Endodermal cell (in vitro differentiated cells): ENCODE results near the gene POR. TPM values are rescaled to one million over a fixed set of nuclear protein-coding genes. Genes with fewer than 3 reads are reported as not detected.

Experiments
- DNase-seq: peaks from one replicate; pipeline ENCODE4 v3.0.0-alpha.2; 2017
- H3K27ac ChIP-seq: 2 replicates; pipeline ENCODE4 v1.5.1; 2013; ENCODE audit warnings: mild to moderate bottlenecking, low read depth, low read length, moderate library complexity
- H3K27me3 ChIP-seq: 2 replicates; pipeline ENCODE4 v1.6.1; 2013; ENCODE audit warnings: mild to moderate bottlenecking, low read length, moderate library complexity; ENCODE audit not compliant: insufficient read depth, control insufficient read depth, poor library complexity, severe bottlenecking
- H3K36me3 ChIP-seq: 2 replicates; pipeline ENCODE4 v1.7.0; 2013; ENCODE audit warnings: mild to moderate bottlenecking, low read length, moderate library complexity; ENCODE audit not compliant: control insufficient read depth, insufficient read depth
- H3K4me1 ChIP-seq: one replicate; pipeline ENCODE4 v1.7.0; 2013; ENCODE audit warnings: low read length; ENCODE audit not compliant: control insufficient read depth, insufficient read depth
- H3K4me3 ChIP-seq: 2 replicates; pipeline ENCODE4 v1.5.1; 2013; ENCODE audit warnings: mild to moderate bottlenecking, low read length, moderate library complexity
- H3K9ac ChIP-seq: 2 replicates; pipeline ENCODE4 v1.6.1; 2013; ENCODE audit warnings: mild to moderate bottlenecking, low read length, moderate library complexity; ENCODE audit not compliant: poor library complexity, severe bottlenecking; ENCODE audit errors: extremely low read depth
- H3K9me3 ChIP-seq: 2 replicates; pipeline ENCODE4 v1.6.1; 2013; ENCODE audit warnings: mild to moderate bottlenecking, low read length, moderate library complexity; ENCODE audit not compliant: control insufficient read depth
- H3K27ac Mint-ChIP-seq: 2 replicates; pipeline ENCODE4 v1.8.0; 2020; ENCODE audit warnings: mixed read lengths
- H3K27me3 Mint-ChIP-seq: 2 replicates; pipeline ENCODE4 v1.8.0; 2021; ENCODE audit warnings: mild to moderate bottlenecking, mixed read lengths; ENCODE audit not compliant: insufficient read depth
- H3K36me3 Mint-ChIP-seq: 2 replicates; pipeline ENCODE4 v1.8.0; 2020; ENCODE audit warnings: low read depth, mixed read lengths
- H3K4me1 Mint-ChIP-seq: 2 replicates; pipeline ENCODE4 v1.8.0; 2020; ENCODE audit warnings: mixed read lengths
- H3K4me3 Mint-ChIP-seq: 2 replicates; pipeline ENCODE4 v1.8.0; 2020; ENCODE audit warnings: mild to moderate bottlenecking, moderate library complexity, mixed read lengths
- H3K9me3 Mint-ChIP-seq: 2 replicates; pipeline ENCODE4 v1.8.0; 2020; ENCODE audit warnings: mild to moderate bottlenecking, mixed read lengths
- WGBS, 2 experiments: methylation state at CpG; one replicate each; pipeline versions ENCODE4 v1.1.5 to v1.1.7; 2013; ENCODE audit warnings: missing lambda C conversion rate in 2 of 2, mixed read lengths in 1 of 2; ENCODE audit not compliant: insufficient coverage in 1 of 2, insufficient read length in 1 of 2; 5-methylcytosine and 5-hydroxymethylcytosine counted together
- total RNA-seq, 2 donors: library from RNA; stranded (reverse); fragmentation: NEBNext Ultra II Directional in 1 of 2; extraction: Animal tissue kit (Norgen Biotek cat#: 25700) in 1 of 2; gene quantifications; 2 replicates in 1 of 2; 3 replicates in 1 of 2; pipeline ENCODE4 v1.2.1, GENCODE V29; 2021
- TF ChIP-seq, protein P1 (sequence below): fragments of 200-600 bp; sonication (generic); conservative IDR thresholded peaks from 2 replicates; pipeline ENCODE4 v1.5.0; 2021; ENCODE audit warnings: antibody characterized with exemption, mild to moderate bottlenecking

POR gene
- total RNA-seq, 2 donors from 2014 or later: 85.2 to 92.9 TPM

DNA sequence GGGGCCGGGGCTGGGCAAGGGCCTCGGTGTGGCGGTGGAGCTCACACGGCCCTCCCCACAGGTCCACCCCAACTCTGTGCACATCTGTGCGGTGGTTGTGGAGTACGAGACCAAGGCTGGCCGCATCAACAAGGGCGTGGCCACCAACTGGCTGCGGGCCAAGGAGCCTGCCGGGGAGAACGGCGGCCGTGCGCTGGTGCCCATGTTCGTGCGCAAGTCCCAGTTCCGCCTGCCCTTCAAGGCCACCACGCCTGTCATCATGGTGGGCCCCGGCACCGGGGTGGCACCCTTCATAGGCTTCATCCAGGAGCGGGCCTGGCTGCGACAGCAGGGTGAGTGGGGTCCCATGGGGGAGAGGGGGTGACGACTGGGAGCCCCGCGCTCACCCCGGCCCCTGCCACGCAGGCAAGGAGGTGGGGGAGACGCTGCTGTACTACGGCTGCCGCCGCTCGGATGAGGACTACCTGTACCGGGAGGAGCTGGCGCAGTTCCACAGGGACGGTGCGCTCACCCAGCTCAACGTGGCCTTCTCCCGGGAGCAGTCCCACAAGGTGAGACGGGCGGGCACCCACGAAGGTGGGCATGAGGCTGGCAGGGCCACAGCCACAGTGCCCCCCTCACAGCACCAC lies 70.7 kb downstream of the POR start:
- no peak for DNase-seq
- no peaks in the 10 kb centered on the region for H3K9me3 ChIP-seq
- Mint-ChIP-seq H3K27me3 (no peaks in the 10 kb centered on the region), H3K36me3 (peaks cover 18% of the 10 kb centered on the region), H3K4me3 (no peak overlapping the region), H3K4me1 (peaks cover 13% of the 10 kb centered on the region), H3K9me3 (no peaks in the 10 kb centered on the region), H3K27ac (no peak overlapping the region)
- H3K27ac ChIP-seq: no peak overlapping the region
- no peak overlapping the region for H3K9ac ChIP-seq
- TF ChIP-seq, protein P1, sequence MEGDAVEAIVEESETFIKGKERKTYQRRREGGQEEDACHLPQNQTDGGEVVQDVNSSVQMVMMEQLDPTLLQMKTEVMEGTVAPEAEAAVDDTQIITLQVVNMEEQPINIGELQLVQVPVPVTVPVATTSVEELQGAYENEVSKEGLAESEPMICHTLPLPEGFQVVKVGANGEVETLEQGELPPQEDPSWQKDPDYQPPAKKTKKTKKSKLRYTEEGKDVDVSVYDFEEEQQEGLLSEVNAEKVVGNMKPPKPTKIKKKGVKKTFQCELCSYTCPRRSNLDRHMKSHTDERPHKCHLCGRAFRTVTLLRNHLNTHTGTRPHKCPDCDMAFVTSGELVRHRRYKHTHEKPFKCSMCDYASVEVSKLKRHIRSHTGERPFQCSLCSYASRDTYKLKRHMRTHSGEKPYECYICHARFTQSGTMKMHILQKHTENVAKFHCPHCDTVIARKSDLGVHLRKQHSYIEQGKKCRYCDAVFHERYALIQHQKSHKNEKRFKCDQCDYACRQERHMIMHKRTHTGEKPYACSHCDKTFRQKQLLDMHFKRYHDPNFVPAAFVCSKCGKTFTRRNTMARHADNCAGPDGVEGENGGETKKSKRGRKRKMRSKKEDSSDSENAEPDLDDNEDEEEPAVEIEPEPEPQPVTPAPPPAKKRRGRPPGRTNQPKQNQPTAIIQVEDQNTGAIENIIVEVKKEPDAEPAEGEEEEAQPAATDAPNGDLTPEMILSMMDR: no peak
- H3K36me3 ChIP-seq: peaks cover 11% of the 10 kb centered on the region
- peaks cover 2% of the 10 kb centered on the region for H3K4me1 ChIP-seq
- 94 to 98% methylated on average over 15 to 41 of the region's 41 CpGs for WGBS, 2 experiments
- no peaks in the 10 kb centered on the region for H3K27me3 ChIP-seq
- H3K4me3 ChIP-seq: no peak overlapping the region

DNA sequence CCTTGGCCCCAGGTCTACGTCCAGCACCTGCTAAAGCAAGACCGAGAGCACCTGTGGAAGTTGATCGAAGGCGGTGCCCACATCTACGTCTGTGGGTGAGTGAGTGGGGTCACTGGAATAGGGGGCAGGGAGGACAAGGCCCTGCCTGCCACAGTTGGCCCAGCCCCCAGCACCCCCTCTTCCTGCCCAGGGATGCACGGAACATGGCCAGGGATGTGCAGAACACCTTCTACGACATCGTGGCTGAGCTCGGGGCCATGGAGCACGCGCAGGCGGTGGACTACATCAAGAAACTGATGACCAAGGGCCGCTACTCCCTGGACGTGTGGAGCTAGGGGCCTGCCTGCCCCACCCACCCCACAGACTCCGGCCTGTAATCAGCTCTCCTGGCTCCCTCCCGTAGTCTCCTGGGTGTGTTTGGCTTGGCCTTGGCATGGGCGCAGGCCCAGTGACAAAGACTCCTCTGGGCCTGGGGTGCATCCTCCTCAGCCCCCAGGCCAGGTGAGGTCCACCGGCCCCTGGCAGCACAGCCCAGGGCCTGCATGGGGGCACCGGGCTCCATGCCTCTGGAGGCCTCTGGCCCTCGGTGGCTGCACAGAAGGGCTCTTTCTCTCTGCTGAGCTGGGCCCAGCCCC lies 71.3 kb downstream of the POR start:
- Histone ChIP-seq H3K27ac (no peak overlapping the region), H3K36me3 (peaks cover 11% of the 10 kb centered on the region), H3K4me1 (peaks cover 2% of the 10 kb centered on the region), H3K9ac (no peak overlapping the region), H3K4me3 (no peak overlapping the region), H3K27me3 (no peaks in the 10 kb centered on the region), H3K9me3 (no peaks in the 10 kb centered on the region)
- peaks cover 16% of the 10 kb centered on the region for H3K36me3 Mint-ChIP-seq
- no peaks in the 10 kb centered on the region for H3K9me3 Mint-ChIP-seq
- no peaks in the 10 kb centered on the region for H3K27me3 Mint-ChIP-seq
- peaks cover 18% of the 10 kb centered on the region for H3K4me1 Mint-ChIP-seq
- TF ChIP-seq, protein P1: no peak
- no peak overlapping the region for H3K4me3 Mint-ChIP-seq
- DNase-seq: no peak
- no peak overlapping the region for H3K27ac Mint-ChIP-seq
- WGBS, 2 experiments: 95 to 99% methylated on average over 10 to 20 of the region's 20 CpGs

GRCh38 chr7:75987026-75987804 lies 72.3 kb downstream of the POR start:
- no peak overlapping the region for H3K9ac ChIP-seq
- no peak for DNase-seq
- peaks cover 12% of the 10 kb centered on the region for H3K36me3 Mint-ChIP-seq
- H3K27ac ChIP-seq: peak overlapping the region; percentile 24
- H3K36me3 ChIP-seq: peaks cover 11% of the 10 kb centered on the region
- no peaks in the 10 kb centered on the region for H3K27me3 ChIP-seq
- no peak overlapping the region for H3K4me3 Mint-ChIP-seq
- H3K4me3 ChIP-seq: no peak overlapping the region
- H3K4me1 ChIP-seq: peaks cover 2% of the 10 kb centered on the region
- H3K9me3 ChIP-seq: no peaks in the 10 kb centered on the region
- H3K4me1 Mint-ChIP-seq: peaks cover 18% of the 10 kb centered on the region
- H3K27me3 Mint-ChIP-seq: no peaks in the 10 kb centered on the region
- 93 to 94% methylated on average over 18 to 32 of the region's 32 CpGs for WGBS, 2 experiments
- H3K9me3 Mint-ChIP-seq: no peaks in the 10 kb centered on the region
- H3K27ac Mint-ChIP-seq: peak overlapping the region; percentile 20
- TF ChIP-seq, protein P1: no peak
